ENCODE results near the gene LRRC59. TPM values are rescaled to one million over a fixed set of nuclear protein-coding genes. Genes with fewer than 3 reads are reported as not detected.
"Not testable (repeated sequence)": the region's sequence is repeated elsewhere in the genome, so short reads cannot be mapped to it uniquely, and the experiment has no call there.

The LRRC59 gene
- polyA plus RNA-seq, 3 donors: 56.7 to 67.6 (median 61.0) TPM

DNA sequence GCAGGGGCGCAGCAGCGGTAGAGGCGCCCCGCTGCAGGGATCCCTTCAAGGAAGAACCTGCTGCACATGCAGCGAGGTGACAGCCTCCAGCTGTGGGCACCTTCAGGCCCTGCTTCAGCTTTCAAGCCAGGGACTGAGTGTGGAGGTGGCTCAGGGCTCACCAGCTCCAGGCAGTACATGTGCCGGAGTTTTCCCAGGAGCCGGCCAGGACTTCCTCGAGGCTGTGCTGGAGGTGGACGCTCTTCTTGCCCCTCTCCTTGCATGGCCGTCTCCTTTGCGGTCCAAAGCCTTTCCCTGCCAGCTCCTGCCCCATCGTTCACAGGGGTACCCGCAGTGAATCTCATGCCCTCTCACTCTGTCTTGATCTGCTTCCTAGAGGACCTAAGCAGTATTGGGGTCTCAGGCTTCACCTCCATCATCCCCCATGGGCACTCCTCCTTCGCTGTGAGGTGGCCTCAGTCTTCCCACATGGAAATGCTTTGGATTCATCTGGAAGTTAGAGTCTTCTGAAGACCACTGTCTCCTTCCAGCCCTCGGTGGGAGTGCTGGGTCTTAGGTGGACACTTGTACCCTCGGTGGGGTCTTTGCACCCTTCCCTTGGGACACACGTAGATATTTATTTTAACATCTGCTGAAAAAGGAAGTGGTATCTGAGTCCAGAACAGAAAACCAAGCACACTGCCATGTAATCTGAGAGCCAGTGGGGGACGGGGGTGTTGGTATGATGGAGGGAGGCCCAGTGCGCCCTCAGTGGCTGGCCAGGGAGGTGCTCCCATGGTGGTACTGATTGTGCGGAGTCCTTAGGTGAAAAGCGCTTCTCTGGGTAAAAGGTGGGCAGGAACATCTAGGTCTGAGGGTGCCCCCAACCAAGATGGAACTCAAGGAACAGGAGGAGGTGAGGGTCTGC lies 44.4 kb downstream of the LRRC59 start:
- no peak for DNase-seq

DNA sequence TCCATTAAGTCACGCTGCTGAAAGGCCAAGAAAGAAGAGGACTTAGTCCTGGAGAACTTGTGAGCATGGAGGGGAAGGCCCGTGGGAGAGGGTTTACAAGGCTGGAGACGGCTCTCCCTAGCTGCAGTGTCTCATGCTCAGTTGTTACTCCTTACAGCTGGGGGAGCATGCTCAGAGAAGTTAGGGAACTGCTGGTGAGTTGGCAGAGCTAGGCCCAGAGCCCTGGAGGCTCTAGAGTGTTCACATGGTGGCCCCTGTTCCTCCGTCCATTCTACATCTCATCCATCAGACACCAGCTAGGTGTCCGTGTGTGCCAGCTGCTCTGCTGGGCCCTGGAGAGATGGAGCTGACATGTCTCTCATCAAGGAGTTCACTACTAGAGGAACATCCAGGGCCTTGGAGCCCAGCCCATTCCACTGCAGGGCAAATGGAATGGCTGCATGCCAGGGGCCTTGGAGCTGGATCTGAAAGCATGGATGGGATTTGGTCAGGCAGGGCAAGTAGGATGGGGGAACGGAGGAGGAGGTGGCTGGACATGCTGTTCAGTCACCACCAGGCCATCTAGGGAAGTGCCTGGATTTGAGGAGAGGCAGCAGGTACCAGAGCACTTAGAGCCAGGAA lies 45.1 kb downstream of the LRRC59 start:
- DNase-seq: no peak

DNA sequence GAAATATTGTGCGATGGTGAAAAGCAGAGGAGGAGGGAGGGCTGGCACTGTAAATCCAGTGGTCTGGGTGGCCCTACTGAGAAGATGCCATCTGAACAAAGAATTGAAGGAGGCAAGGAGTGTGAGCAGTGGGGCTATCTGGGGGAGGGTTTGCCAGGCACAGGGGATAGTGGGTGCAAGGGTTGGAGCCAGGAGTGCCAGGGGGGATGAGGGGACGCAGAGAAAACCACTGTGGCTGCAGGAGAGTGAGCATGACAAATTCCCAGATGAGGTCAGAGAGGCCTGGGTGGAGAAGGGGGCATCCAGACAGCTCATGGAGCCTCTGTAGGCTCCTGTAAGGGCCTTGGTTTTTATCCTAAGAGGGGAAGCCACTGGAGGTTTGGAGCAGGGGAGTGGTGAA lies 46.6 kb downstream of the LRRC59 start:
- DNase-seq: no peak

DNA sequence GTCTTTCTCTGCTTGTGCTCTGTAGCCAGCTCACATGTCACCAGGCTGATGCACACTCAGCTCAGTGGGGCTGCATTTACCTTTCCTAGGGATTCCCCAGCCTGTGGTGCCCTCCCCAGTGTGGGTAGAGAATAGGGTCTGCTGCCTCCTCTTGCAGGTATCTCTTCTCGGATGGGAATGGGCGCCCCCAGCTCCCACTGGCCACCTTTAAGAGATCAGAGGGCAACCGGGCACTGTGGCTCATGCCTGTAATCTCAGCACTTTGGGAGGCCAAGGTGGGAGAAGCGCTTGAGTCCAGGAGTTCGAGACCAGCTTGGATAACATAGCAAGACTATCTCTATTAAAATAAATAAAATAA lies 48.1 kb downstream of the LRRC59 start:
- no peak for DNase-seq

DNA sequence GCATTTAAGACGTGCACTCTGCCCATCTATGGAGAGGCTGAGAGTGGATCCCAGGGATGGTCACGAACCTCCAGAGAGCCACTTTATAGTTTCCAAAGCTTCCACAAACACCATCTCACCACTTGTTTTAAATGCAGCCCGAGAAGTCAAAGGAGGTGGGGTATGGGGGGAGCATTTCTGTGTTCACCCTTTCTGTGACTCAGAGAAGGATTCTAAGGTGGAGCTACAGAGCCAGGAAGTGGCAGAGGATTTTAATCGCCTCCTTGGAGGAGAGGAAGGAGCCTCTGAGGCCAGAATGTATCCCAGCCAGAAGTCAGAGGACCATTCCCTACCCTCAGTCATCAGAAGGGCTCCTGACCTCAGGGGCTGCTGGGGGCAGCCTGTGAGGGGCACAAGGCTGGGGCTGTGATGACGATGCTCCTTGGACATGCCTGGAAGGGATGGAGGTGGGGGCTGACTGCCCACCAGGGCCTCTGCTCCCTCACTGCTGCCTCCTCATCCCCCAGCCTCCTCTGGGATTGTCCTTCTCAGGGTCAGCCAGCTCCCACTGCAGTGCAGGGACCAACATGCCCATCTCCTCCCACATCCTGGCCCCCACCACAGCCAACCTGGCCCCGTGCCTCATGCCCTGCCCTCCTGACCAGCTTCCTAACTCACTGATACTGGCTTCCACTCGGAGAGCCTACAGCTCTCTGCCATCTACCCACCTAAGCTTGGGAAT lies 48.6 kb downstream of the LRRC59 start:
- no peak for DNase-seq

DNA sequence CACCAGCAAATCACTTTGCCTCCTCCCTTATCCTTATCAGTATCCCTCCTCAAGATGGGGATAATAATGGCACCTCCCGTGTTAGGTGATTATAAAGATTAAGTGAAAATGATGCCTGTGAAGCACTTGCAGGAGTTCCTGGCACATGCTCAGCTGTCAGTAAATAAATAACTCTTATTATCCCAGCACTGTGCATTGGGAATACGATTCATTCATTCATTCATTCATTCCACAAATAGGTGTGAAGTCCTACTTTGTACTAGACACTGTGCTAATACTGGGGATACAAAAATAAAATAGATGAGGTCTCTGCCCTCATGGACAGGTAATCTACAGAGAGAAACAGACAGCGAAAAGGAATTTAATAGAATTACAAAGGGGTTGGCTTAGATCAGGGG lies 49.4 kb downstream of the LRRC59 start:
- DNase-seq: no peak

DNA sequence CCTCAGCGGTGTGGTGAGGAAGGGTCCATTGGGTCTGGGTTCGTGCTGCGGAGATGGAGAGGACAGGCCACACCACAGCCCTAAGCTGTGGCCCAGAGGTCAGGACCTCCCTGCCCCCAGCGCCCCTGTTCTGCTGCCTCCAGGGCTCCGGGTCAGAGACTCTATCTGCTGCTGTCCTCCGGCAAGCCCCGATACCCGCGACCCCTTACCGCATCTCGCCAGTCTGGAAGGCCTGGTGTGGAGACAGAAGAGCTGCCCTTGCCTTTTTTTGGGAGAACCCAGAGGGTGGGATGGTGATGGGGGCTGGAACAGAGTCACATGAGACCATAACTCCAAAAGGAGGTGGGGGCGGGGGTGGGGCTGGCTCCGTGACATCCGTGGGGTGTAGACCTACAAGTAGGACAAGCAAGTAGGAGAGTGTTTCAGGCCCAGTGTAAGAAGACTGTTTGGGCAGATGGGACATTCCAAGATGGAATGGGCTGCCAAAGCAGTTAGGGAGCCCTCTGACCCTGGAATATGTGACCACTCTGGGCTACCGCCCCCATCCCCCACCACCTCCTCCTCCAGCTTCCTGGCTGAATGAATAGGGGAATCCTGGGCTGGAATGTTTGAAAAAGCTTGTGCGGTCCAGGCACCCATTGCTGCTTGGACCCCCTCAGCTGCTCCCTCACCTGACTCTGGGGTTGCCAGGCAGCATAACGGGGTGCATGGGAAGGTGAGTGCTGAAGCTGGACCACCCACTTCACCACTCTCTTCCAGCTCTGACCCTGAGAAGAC lies 50.0 kb downstream of the LRRC59 start:
- DNase-seq: no peak

DNA sequence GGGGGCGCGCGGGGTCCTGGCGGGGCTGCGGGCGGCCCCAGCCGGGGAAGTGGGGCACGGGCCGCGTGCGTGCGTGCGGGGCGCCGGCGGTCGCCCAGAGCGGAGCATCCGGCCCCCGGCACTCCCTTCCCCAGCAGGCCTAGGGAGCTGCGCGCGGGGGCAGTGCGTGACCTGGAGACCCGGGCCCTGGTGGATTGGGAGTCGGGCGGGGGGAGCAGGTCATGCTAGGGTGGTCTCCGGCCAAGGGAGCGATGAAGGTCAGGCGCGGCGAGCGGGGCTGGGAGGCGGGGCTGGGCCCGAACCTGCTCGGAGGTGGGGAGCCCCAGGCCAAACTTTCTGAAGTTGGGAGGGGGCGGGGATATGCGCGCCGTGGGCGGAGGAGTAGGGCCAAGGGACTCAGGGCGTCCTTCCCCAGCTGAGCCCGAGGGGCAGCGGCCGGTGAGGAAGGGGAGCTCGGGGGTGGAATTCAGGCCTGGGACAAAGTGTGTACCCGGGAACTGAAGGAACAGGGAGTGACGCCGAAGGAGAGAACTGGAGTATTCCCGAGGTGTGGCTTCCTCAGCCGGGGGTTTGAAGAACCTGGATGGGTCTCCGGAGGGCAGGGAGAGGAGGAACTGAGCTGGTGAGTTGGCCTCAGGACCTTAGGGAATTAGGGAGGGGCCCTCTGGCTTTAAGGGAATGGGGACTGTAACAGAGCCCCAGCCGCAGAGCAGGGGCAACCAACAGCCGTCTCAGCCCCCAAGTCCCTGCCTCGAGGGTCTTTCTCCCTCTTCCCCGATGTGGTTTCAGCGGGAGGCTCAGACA lies 50.8 kb downstream of the LRRC59 start:
- no peak for DNase-seq

DNA sequence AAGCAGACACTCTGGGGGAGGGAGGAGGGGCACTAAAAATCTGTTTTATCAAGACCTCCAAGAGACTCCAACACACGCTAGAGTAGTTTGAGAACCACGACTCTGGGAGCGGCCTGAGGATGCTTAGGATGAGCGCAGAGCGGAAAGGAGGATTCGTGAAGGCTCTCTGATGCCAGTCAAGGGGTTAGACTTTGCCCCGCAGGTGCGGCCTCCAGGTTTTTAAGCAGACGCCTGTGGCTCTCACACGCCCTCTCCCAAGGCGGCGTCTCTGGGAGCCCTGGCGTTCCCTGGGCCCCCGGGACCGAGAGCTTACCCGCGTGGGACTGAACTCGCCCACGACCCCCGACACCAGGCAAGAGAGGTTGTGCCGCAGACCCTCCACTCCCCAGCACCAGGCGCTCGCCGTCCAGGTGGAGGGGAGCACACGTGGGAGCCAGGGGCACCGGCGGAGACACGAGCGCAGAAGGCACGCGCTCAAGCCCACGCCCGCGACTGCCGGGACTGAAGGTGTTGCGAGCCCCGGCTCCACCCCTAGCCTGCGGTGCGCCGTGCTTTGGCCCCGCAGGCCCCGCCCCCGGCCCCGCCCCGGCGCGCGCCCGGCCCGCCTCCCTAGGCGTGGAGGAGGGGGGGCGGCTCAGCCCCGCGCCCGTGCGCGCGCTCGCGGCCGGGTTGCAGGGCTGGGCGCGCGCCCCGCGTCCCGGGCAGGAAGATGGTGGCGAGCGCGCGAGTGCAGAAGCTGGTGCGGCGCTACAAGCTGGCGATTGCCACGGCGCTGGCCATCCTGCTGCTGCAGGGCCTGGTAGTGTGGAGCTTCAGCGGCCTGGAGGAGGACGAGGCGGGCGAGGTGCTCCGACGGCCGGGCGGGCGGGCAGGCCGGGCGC lies 51.7 kb downstream of the LRRC59 start, which contains the start of gene XYLT2:
Gene XYLT2 (plus strand): TSS at position 695 of the 881 bp plus-strand sequence. CDS start 15 bp downstream, at position 710.
- DNase-seq: peak; percentile 87

DNA sequence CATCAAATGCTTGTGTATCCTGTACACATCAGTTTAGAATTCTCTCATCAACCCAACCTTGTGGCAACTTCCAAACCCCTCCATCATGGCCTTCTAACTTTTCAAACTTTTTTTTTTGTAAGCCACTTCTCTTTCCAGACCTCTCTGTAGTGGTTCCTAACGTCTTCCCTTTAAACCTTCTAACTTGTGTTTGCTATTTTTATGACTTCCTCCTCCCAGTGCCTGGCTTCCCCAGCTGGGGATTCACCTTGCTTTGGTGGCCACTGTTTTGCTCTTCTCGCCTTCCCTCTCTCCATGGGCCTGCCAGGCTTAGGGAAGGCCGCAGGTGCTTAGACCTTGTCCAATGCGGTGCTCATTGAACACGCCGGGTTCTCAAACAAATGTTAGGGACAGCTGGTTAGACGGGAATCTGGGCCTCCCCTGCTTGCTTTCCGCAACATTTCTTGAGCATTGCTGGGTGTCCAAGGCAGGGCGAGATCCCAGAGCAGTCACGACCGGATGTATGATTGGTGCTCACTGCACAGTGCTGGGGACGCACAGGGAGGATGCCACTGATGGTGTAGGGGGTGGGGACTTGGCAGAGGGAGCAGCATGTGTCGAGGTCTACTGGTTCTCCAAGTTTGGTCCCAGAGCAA lies 52.5 kb downstream of the LRRC59 start:
- DNase-seq: no peak

DNA sequence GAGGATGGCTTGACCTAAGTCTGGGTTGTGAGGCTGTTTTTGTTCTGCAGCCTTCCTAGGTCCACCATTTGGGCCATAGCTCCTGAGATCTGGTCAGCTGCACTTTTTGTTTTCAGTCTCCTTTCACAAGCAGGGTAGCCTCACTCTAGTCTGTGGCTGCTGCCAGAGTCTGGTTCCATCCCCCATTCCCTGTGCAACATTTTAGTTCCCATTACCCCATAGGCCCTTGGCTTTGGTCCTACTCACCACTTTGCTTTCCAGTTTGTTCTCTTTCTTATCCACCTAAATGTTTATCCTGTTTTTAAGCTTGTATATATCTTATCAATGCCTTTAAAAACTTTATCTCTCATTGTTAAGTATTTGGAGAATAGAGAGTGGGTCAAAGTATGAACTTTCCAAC lies 57.9 kb downstream of the LRRC59 start:
- DNase-seq: no peak

DNA sequence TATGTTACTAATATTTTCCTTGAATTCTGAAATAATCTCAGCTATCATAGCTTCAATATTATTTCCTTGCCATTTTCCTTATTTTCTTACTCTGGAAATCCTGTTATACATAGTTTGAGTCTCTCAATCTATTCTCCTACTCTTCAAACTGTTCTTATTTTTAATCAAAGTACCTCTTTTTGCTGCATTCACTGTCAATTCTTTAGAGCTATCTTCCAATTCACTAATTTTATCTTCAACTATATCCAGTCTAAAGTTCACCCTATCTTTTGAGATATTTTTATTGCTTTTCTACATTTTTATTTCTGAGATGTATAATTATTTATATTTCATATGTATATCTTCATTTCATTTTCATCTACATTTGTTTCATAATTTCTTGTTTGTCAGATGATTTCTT lies 58.7 kb downstream of the LRRC59 start:
- no peak for DNase-seq

DNA sequence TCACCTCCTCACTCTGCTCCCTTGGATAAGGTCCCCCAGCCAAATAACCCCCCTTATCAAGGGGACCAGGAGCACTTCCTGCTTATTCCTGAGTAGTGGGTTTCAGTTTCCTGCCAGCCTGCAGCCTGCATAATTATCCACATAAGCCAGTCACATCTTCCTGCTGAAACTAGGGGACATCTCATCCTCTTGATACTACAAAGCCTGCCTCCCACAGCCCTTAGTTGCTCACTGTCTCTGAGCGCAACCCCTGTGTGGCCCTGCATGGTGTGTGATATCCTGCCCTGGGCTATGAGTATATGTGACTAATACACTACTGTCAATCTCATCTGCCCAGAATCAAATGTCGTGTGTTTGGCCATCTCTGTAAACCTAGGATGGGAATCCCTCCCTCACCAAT lies 59.4 kb downstream of the LRRC59 start:
- DNase-seq: no peak

DNA sequence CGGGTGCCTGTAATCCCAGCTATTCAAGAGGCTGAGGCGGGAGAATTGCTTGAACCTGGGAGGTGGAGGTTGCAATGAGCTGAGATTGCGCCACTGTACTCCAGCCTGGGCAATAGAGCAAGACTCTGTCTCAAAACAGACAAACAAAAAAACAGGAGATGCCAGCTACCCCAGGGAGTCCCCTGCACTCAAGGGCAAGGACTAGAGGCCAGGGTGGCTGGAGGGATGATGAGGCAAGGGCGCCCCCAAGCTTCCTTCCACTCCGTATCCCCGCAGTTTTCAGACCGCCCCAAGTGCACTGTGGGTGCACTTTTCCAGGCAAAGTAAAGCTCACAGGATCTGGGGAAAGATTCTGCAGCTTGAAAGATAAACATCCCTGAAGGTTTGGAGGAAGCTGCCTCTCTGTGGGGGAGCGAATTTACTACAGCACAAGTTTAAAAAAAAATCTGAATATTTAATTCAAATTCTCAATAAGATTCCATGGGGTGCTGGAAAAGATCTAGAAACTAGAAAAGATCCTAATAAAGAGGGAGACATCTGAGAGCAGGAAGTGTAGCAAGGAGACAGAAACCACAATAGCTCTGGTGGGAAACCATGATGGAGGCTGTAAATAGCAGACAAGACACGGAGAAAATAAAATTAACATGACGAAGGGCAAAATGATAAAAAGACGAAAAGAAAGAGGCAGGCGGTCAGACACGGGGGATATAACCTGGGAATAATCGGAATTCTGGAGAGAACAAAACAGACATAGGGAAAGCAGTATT lies 63.8 kb downstream of the LRRC59 start:
- not testable (repeated sequence) for DNase-seq

DNA sequence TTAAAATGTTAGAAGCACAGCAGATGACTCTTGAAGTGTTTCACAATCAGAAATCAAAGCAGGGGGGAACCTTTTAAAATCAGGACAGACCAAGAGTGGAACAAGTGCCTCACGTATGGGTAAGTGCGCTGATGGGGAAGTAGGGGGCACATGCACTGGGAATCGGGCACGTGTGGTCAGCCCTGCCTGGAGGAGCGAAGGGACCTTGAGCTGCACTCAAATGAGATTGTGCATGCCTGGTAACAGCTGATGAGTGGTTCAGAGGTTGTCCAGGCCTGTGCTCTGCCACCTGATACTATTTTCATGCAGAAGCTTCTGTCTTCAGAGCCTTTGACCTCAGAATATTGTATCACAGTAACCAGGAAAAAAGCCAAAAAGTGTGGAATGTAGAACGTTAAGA lies 65.1 kb downstream of the LRRC59 start:
- no peak for DNase-seq
